8988T (cell line): ENCODE results near the gene GPR152.
"Not testable (repeated sequence)": the region's sequence is repeated elsewhere in the genome, so short reads cannot be mapped to it uniquely, and the experiment has no call there.

Experiments used
- DNase-seq: peaks from one replicate; pipeline ENCODE4 v3.0.0; 2011

The GPR152 gene

GRCh38 chr11:67406969-67407687 lies 45.4 kb downstream of the GPR152 start:
- peak; percentile 89 for DNase-seq

- no peak for DNase-seq
Measured at GRCh38 chr11:67406420-67406968, 46.0 kb downstream of the GPR152 start.

- no peak for DNase-seq
Measured at GRCh38 chr11:67405688-67406339, 46.7 kb downstream of the GPR152 start.

DNA sequence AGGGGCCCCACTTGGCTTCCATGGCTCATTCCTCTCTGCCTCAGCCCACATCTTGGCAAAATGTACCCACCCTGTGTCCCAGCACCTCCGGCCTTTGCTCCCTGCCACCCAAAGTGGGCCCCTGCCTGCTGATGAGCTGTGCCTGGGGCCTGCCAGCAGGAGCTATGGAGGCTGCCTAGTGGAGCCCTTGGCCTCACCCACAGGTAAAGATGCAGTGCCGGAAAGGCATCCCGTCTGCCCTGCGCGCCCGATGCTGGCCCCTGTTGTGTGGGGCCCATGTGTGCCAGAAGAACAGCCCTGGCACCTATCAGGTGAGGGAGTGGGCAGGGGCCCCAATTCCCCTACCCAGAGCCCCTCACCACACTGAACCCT lies 47.3 kb downstream of the GPR152 start:
- no peak for DNase-seq

DNA sequence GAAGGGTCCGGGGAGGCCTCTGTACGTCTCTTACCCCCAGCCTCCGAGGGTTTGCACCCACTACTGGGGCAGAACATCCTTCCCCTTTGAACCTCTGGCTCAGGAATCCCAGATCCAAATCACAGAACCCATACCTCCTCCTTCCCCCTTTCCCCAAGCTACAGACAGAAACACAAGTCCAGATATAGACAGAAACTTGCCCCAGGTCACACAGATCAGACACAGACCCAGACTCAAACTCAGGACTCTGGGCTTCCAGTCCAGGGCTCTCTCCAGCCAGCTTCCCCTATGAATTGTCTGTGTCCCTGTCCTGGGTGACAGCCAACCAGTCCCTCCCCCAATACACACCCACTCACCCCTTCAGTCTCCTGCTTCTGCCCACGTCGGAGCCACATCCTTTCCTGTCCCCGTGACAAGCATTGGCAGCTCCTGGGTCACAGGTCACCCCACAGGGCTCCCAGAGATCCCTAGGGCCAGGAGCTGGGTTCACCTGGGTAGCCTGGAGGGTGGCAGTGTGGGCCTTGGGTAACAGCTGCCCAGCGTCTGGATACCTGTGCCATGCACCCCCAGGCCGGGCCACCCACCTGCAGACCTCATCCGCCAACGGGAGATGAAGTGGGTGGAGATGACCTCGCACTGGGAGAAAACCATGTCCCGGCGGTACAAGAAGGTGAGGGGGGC lies 47.9 kb downstream of the GPR152 start:
- DNase-seq = no peak

DNA sequence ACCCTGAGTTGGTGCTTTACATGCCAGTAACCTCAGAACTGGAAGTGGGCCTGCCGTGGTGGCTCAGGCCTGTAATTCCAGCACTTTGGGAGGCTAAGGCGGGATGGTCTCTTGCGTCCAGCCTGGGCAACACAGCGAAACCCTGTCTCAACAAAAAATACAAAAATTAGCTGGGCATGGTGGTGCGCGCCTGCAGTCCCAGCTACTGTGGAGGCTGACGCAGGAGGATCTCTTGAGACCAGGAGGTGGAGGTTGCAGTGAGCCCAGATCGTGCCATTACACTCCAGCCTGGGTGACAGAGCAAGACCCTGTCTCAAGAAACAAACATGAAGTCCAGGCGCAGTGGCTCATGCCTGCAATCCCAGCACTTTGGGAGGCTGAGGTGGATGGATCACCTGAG lies 49.4 kb downstream of the GPR152 start:
- DNase-seq = not testable (repeated sequence)

- DNase-seq = not testable (repeated sequence)
Measured at GRCh38 chr11:67402192-67402839, 50.2 kb downstream of the GPR152 start.

GRCh38 chr11:67401495-67402191 lies 50.9 kb downstream of the GPR152 start, which contains the start of gene PPP1CA:
PPP1CA (minus strand) TSS chr11:67401858; CDS start chr11:67401782, 76 bp downstream.
- peak; percentile 100 for DNase-seq
